HepG2 (cell line): Measurements from ENCODE around the gene NPTXR. TPM values are rescaled to one million over a fixed set of nuclear protein-coding genes. Genes with fewer than 3 reads are reported as not detected.

Experiments used
- ATAC-seq: fragments of 200-7000 bp; cut with Tn5 transposase; 3 replicates; pipeline ENCODE4 v1.9.1; 2020; ENCODE audit warnings: mild to moderate bottlenecking, moderate library complexity
- Bru-seq: library from RNA; stranded (reverse); fragments of 400-500 nt; gene quantifications from one replicate; lab custom pipeline; 2021; lab: Mats Ljungman, UMichigan
- BruChase-seq, 2 experiments: library from RNA; stranded (reverse); fragments of 400-500 nt; gene quantifications; one replicate each; lab custom pipeline; 2021; lab: Mats Ljungman, UMichigan
- BruUV-seq: library from RNA; stranded (reverse); fragments of 400-500 nt; replicated peaks from 2 replicates; lab custom pipeline; 2021; lab: Mats Ljungman, UMichigan
- CTCF ChIA-PET: fragments of 300-600 bp; formaldehyde crosslinking; extraction: SDS; loops from one replicate; lab custom pipeline; 2021; ENCODE audit warnings: low total read pairs, inconsistent platforms, low intra/inter-chr PET ratio; lab: Yijun Ruan, JAX
- POLR2A ChIA-PET: fragments of 350-600 bp; sonication (Branson Sonifier 250); formaldehyde crosslinking; loops from one replicate; lab custom pipeline; 2020; ENCODE audit warnings: antibody characterized with exemption, inconsistent platforms; lab: Yijun Ruan, JAX
- DNase-seq: peaks from one replicate; pipeline ENCODE4 v3.0.0-alpha.2; 2015; ENCODE audit warnings: low spot score
- FAIRE-seq: peaks from 3 replicates; lab custom pipeline; 2011; peaks lifted over from hg19 to GRCh38; lab: Jason Lieb, UNC
- H2AFZ ChIP-seq: one replicate; pipeline ENCODE4 v1.6.1; 2011; ENCODE audit warnings: low read length, inconsistent platforms
- H3K27ac ChIP-seq: fragments of 300-600 bp; 3 replicates; pipeline ENCODE4 v1.8.0; 2011; ENCODE audit warnings: mixed run types, mild to moderate bottlenecking, mixed read lengths, low read length, inconsistent platforms; ENCODE audit not compliant: insufficient read depth; ENCODE audit errors: extremely low read length
- H3K27me3 ChIP-seq, 2 experiments: fragments of 200-600 bp in 1 of 2; 2 replicates in 1 of 2; 3 replicates in 1 of 2; pipeline versions ENCODE4 v1.6.0 to v1.8.0; 2011; ENCODE audit warnings: low read length in 2 of 2, mild to moderate bottlenecking in 2 of 2, moderate library complexity in 2 of 2, inconsistent platforms in 1 of 2; ENCODE audit not compliant: insufficient read depth in 2 of 2, control insufficient read depth in 1 of 2
- H3K36me3 ChIP-seq, 2 experiments: fragments of 200-600 bp in 1 of 2; replicated peaks in 1 of 2; 2 replicates in 1 of 2; 3 replicates in 1 of 2; pipeline versions ENCODE4 v1.5.1 to v1.8.0; 2011; ENCODE audit warnings: low read length in 2 of 2, inconsistent platforms in 1 of 2; ENCODE audit not compliant: insufficient read depth in 2 of 2, control insufficient read depth in 1 of 2
- H3K4me1 ChIP-seq: 2 replicates; pipeline ENCODE4 v1.5.1; 2012; ENCODE audit warnings: low read length, inconsistent platforms; ENCODE audit not compliant: insufficient read depth
- H3K4me2 ChIP-seq: 2 replicates; pipeline ENCODE4 v1.6.0; 2011; ENCODE audit warnings: low read depth, low read length, inconsistent platforms
- H3K4me3 ChIP-seq, 3 experiments: fragments of 200-600 bp in 1 of 3; sonication (generic), shearing (Covaris generic) in 1 of 3; replicated peaks in 1 of 3; 2 replicates each; pipeline ENCODE4 v1.5.1; 2011 to 2016; ENCODE audit warnings: low read length in 3 of 3, inconsistent platforms in 2 of 3, low read depth in 2 of 3, mild to moderate bottlenecking in 2 of 3, control low read depth in 1 of 3, mixed read lengths in 1 of 3; ENCODE audit not compliant: insufficient read depth in 1 of 3
- H3K79me2 ChIP-seq: one replicate; pipeline ENCODE4 v1.6.1; 2011; ENCODE audit warnings: low read length, inconsistent platforms; ENCODE audit not compliant: insufficient read depth
- H3K9ac ChIP-seq: 2 replicates; pipeline ENCODE4 v1.6.0; 2011; ENCODE audit warnings: mild to moderate bottlenecking, low read depth, low read length, inconsistent platforms; ENCODE audit not compliant: insufficient read depth
- H3K9me3 ChIP-seq: 2 replicates; pipeline ENCODE4 v1.5.1; 2012; ENCODE audit warnings: mild to moderate bottlenecking, low read length
- H4K20me1 ChIP-seq: 2 replicates; pipeline ENCODE4 v1.6.0; 2011; ENCODE audit warnings: inconsistent platforms, mild to moderate bottlenecking, low read length, moderate library complexity; ENCODE audit not compliant: insufficient read depth
- ATF7-NPFF ChIP-seq: sonication (generic); formaldehyde crosslinking; IDR thresholded peaks from 2 replicates; pipeline ENCODE4 v1.8.1; 2023; ENCODE audit warnings: mild to moderate bottlenecking, low read depth, missing genetic modification reagents, moderate library complexity
- CC2D1A ChIP-seq: sonication (generic); formaldehyde crosslinking; IDR thresholded peaks from 2 replicates; pipeline ENCODE4 v1.8.1; 2023; ENCODE audit warnings: mild to moderate bottlenecking, missing genetic modification reagents
- GATA4 ChIP-seq: sonication (generic); IDR thresholded peaks from 2 replicates; pipeline ENCODE4 v1.6.1; 2016; ENCODE audit warnings: antibody characterized with exemption, low read depth, borderline replicate concordance
- KLF15 ChIP-seq: sonication (generic); formaldehyde crosslinking; IDR thresholded peaks from 2 replicates; pipeline ENCODE4 v1.8.1; 2023; ENCODE audit warnings: borderline replicate concordance, mild to moderate bottlenecking, inconsistent platforms, missing genetic modification reagents, mixed read lengths
- MZF1 ChIP-seq: sonication (generic); formaldehyde crosslinking; IDR thresholded peaks from 2 replicates; pipeline ENCODE4 v1.8.1; 2023; ENCODE audit warnings: mild to moderate bottlenecking, missing genetic modification reagents, borderline replicate concordance
- RARG ChIP-seq: sonication (generic); formaldehyde crosslinking; IDR thresholded peaks from 2 replicates; pipeline ENCODE4 v1.4.0; 2020; ENCODE audit warnings: low read depth, mild to moderate bottlenecking, missing genetic modification reagents
- ZNF616 ChIP-seq: sonication (generic); formaldehyde crosslinking; IDR thresholded peaks from 2 replicates; pipeline ENCODE4 v1.5.0; 2020; ENCODE audit warnings: low read depth, mild to moderate bottlenecking, missing genetic modification reagents
- ZNF652 ChIP-seq: IDR thresholded peaks from 2 replicates; pipeline ENCODE4 v1.6.1; 2016; ENCODE audit warnings: low read depth, borderline replicate concordance
- WGBS: methylation state at CpG from one replicate; pipeline ENCODE4 v1.1.6; 2017; ENCODE audit warnings: low lambda C conversion rate; 5-methylcytosine and 5-hydroxymethylcytosine counted together
- in situ Hi-C: cut with HindIII; loops from 2 replicates; pipeline ENCODE4 v1.10.0; 2017; ENCODE audit warnings: low pct_unique_long_range_greater_than_20kb; ENCODE audit not compliant: extremely low pct_ligation_motif_present
- intact Hi-C: fragments of 100-400 bp; cut with micrococcal nuclease; formaldehyde crosslinking; loops from one replicate; pipeline ENCODE4 v1.10.0; 2022; ENCODE audit not compliant: unreplicated experiment
- long read RNA-seq, 2 experiments: library from RNA in 1 of 2; library from polyadenylated mRNA in 1 of 2; stranded (forward) in 1 of 2; unstranded in 1 of 2; transcript quantifications; one replicate each; pipeline ENCODE4 v2.0.0, GENCODE V29; 2019 to 2022
- polyA minus RNA-seq, 3 experiments: library from RNA; depleted of rRNA, polyadenylated mRNA; stranded (reverse); fragments of >200 nt; gene quantifications; 2 replicates each; pipeline ENCODE4 v1.2.3, GENCODE V29; 2011; ENCODE audit warnings: low replicate concordance in 1 of 3
- polyA plus RNA-seq, 8 experiments: library from polyadenylated mRNA; depleted of rRNA in 3 of 8; stranded (reverse) in 7 of 8; unstranded in 1 of 8; fragments of >200 nt; fragmentation: Illumina TruSeq in 4 of 8; extraction: Trizol in 4 of 8; gene quantifications; 2 replicates each; pipeline versions ENCODE4 v1.2.1 to v1.2.3, GENCODE V29; 2011 to 2016; ENCODE audit warnings: low read depth in 4 of 8, missing spikeins in 1 of 8, mixed read lengths in 1 of 8; ENCODE audit not compliant: insufficient read depth in 1 of 8
- total RNA-seq, 5 experiments: library from RNA; depleted of rRNA; stranded (reverse); fragments of >200 nt; fragmentation: Illumina TruSeq; extraction: Trizol; gene quantifications; 2 replicates each; pipeline ENCODE4 v1.2.3, GENCODE V29; 2016; ENCODE audit warnings: low read depth in 1 of 5
- TF ChIP-seq, protein P1 (sequence below): sonication (generic); formaldehyde crosslinking; IDR thresholded peaks from 2 replicates; pipeline ENCODE4 v1.8.0; 2023; ENCODE audit warnings: mild to moderate bottlenecking, missing genetic modification reagents
- TF ChIP-seq, protein P2 (sequence below): IDR thresholded peaks from 2 replicates; pipeline ENCODE4 v1.6.1; 2016; ENCODE audit warnings: missing compliant biosample characterization, missing genetic modification reagents, borderline replicate concordance
- TF ChIP-seq, protein P3 (sequence below): sonication (generic); formaldehyde crosslinking; IDR thresholded peaks from 2 replicates; pipeline ENCODE4 v1.5.1; 2020; ENCODE audit warnings: mild to moderate bottlenecking, missing genetic modification reagents, moderate library complexity

NPTXR gene
- total RNA-seq (2016; rRNA removed; fragmentation: Illumina TruSeq; extraction: Trizol) (2.5 and 2.6 TPM in 2 replicates), polyA plus RNA-seq (2011; rRNA removed) (4.8 and 6.7 TPM in 2 replicates), polyA minus RNA-seq (2011; rRNA and poly(A)+ RNA removed; ENCODE audit: low replicate concordance) (2.5 and 11.6 TPM in 2 replicates), Bru-seq, nascent RNA (percentile 45 among the genes with signal in this experiment), BruChase-seq, experiment 1, labeled RNA remaining after a 6-hour chase (percentile 49 among the genes with signal in this experiment), BruChase-seq, experiment 2, labeled RNA remaining after a 2-hour chase (percentile 42 among the genes with signal in this experiment)
- total RNA-seq (2016; cell fraction: cytosol; rRNA removed; fragmentation: Illumina TruSeq; extraction: Trizol; ENCODE audit: low read depth): 0.44 and 0.51 TPM in 2 replicates
- 2.1 and 2.5 TPM in 2 replicates for total RNA-seq (2016; cell fraction: insoluble cytoplasmic fraction; rRNA removed; fragmentation: Illumina TruSeq; extraction: Trizol)
- total RNA-seq (2016; cell fraction: membrane; rRNA removed; fragmentation: Illumina TruSeq; extraction: Trizol): 2.4 TPM in 2 replicates
- 5.7 and 7.1 TPM in 2 replicates for total RNA-seq (2016; cell fraction: nucleus; rRNA removed; fragmentation: Illumina TruSeq; extraction: Trizol)
- 4.4 and 4.7 TPM in 2 replicates for polyA plus RNA-seq (2011; cell fraction: cytosol; rRNA removed)
- 7.5 and 8.6 TPM in 2 replicates for polyA plus RNA-seq (2011; cell fraction: nucleus; rRNA removed)
- 13.2 and 13.3 TPM in 2 replicates for polyA plus RNA-seq (2012)
- 0.61 and 0.71 TPM in 2 replicates for polyA plus RNA-seq (2016; cell fraction: cytosol; fragmentation: Illumina TruSeq; extraction: Trizol; ENCODE audit: low read depth)
- 3.2 and 4.5 TPM in 2 replicates for polyA plus RNA-seq (2016; cell fraction: insoluble cytoplasmic fraction; fragmentation: Illumina TruSeq; extraction: Trizol; ENCODE audit: low read depth)
- polyA plus RNA-seq (2016; cell fraction: membrane; fragmentation: Illumina TruSeq; extraction: Trizol; ENCODE audit: low read depth): 1.6 and 1.8 TPM in 2 replicates
- polyA plus RNA-seq (2016; cell fraction: nucleus; fragmentation: Illumina TruSeq; extraction: Trizol; ENCODE audit: insufficient read depth, low read depth): 13.4 and 14.4 TPM in 2 replicates
- polyA minus RNA-seq (2011; cell fraction: cytosol; rRNA and poly(A)+ RNA removed): 6.9 and 7.3 TPM in 2 replicates
- 2.4 and 3.4 TPM in 2 replicates for polyA minus RNA-seq (2011; cell fraction: nucleus; rRNA and poly(A)+ RNA removed)
- long read RNA-seq, experiment 1, partial matches to known transcripts: 0 of 7 reads
- long read RNA-seq, experiment 1, other reads (novel, unspliced or antisense): 7 of 7 reads
- long read RNA-seq, experiment 2, full-length matches to known transcripts: 8 of 26 reads
- long read RNA-seq, experiment 2, partial matches to known transcripts: 0 of 26 reads
- long read RNA-seq, experiment 2, other reads (novel, unspliced or antisense): 18 of 26 reads

DNA sequence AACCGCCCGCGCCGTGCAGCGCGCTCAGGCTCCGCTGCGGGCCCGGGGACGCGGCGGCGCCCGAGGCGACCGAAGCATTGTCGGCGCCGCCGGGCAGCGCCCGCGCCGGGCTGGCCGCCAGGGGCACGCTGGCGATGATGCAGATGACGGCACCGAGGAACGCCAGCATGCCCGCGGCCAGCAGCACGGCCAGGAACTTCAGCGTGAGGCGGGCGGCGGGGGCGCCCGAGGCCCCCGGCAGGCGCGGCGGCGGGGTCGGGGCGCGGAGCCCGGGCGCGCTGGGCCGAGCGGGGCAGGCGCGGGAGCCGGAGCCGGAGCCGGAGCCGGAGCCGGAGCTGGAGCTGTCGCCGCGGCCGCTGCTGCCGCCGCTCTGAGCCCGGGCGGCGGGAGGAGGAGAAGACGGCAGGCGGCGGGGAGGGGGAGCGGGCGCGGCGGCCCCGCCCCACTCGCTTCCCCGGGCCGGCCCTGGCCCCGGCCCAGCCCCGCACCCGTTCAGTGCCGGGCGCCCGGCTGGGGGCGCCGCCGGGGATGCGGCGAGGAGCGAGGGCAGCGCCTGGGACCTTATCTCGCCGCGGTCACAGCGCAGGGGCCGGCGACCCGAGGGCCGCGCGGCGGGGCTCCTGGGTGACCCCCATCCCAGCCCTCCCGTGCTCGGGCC, at the start of gene NPTXR:
TSS of gene NPTXR (minus strand) at position 372 of the 658 bp plus-strand sequence.
- peak within 1 kb of the TSS; percentile 67 for H3K9ac ChIP-seq
- H3K27me3 ChIP-seq: peaks cover 2 to 15% of the 10 kb centered on the region in 2 experiments; a peak in 4 of 5 replicates
- H3K4me1 ChIP-seq: peaks cover 81% of the 10 kb centered on the region
- no peak for DNase-seq
- FAIRE-seq: no peak
- CTCF ChIA-PET: interaction anchor here (2.1 kb wide), 1 partner anchor 75 kb away, joined by 9 read pairs; no protein-coding TSS in a partner anchor
- peak within 1 kb of the TSS; percentile 57 to 83 (median 62) for H3K4me3 ChIP-seq
- H3K36me3 ChIP-seq: no peaks in the 10 kb centered on the region
- H4K20me1 ChIP-seq: no peaks in the 10 kb centered on the region
- no peak within 1 kb of the TSS for H2AFZ ChIP-seq
- peak within 1 kb of the TSS; percentile 74 for H3K4me2 ChIP-seq
- H3K79me2 ChIP-seq: no peaks in the 10 kb centered on the region
- peak; percentile 64 for ATAC-seq
- intact Hi-C loops: loop anchor here (10.0 kb wide), 1 partner anchor 79 kb away; no protein-coding TSS in a partner anchor
- 3% methylated on average over 7 of the region's 105 CpGs for WGBS
- H3K9me3 ChIP-seq: no peaks in the 10 kb centered on the region
- in situ Hi-C loops: no loop called here
- POLR2A ChIA-PET: interaction anchor here (1.0 to 1.3 kb wide), 3 partner anchors 17 to 162 kb away, joined by 3 to 5 read pairs (median 3); partner anchors contain the start of gene TOMM22
- H3K27ac ChIP-seq: peak within 1 kb of the TSS; percentile 54
- BruUV-seq: no TSS peak
- TF ChIP-seq ZNF652 (CRISPR knock-in tag) (peak; percentile 80), KLF15 (CRISPR knock-in tag) (no peak), ZNF616 (CRISPR knock-in tag) (no peak), MZF1 (CRISPR knock-in tag) (no peak), GATA4 (no peak), CC2D1A (no peak), ATF7-NPFF (CRISPR knock-in tag) (no peak), RARG (no peak)
- TF ChIP-seq, protein P1, sequence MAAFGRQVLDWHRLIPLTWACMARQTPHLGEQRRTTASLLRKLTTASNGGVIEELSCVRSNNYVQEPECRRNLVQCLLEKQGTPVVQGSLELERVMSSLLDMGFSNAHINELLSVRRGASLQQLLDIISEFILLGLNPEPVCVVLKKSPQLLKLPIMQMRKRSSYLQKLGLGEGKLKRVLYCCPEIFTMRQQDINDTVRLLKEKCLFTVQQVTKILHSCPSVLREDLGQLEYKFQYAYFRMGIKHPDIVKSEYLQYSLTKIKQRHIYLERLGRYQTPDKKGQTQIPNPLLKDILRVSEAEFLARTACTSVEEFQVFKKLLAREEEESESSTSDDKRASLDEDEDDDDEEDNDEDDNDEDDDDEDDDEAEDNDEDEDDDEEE (CRISPR knock-in tag): no peak
- TF ChIP-seq, protein P2, sequence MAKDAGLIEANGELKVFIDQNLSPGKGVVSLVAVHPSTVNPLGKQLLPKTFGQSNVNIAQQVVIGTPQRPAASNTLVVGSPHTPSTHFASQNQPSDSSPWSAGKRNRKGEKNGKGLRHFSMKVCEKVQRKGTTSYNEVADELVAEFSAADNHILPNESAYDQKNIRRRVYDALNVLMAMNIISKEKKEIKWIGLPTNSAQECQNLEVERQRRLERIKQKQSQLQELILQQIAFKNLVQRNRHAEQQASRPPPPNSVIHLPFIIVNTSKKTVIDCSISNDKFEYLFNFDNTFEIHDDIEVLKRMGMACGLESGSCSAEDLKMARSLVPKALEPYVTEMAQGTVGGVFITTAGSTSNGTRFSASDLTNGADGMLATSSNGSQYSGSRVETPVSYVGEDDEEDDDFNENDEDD: no peak
- TF ChIP-seq, protein P3, sequence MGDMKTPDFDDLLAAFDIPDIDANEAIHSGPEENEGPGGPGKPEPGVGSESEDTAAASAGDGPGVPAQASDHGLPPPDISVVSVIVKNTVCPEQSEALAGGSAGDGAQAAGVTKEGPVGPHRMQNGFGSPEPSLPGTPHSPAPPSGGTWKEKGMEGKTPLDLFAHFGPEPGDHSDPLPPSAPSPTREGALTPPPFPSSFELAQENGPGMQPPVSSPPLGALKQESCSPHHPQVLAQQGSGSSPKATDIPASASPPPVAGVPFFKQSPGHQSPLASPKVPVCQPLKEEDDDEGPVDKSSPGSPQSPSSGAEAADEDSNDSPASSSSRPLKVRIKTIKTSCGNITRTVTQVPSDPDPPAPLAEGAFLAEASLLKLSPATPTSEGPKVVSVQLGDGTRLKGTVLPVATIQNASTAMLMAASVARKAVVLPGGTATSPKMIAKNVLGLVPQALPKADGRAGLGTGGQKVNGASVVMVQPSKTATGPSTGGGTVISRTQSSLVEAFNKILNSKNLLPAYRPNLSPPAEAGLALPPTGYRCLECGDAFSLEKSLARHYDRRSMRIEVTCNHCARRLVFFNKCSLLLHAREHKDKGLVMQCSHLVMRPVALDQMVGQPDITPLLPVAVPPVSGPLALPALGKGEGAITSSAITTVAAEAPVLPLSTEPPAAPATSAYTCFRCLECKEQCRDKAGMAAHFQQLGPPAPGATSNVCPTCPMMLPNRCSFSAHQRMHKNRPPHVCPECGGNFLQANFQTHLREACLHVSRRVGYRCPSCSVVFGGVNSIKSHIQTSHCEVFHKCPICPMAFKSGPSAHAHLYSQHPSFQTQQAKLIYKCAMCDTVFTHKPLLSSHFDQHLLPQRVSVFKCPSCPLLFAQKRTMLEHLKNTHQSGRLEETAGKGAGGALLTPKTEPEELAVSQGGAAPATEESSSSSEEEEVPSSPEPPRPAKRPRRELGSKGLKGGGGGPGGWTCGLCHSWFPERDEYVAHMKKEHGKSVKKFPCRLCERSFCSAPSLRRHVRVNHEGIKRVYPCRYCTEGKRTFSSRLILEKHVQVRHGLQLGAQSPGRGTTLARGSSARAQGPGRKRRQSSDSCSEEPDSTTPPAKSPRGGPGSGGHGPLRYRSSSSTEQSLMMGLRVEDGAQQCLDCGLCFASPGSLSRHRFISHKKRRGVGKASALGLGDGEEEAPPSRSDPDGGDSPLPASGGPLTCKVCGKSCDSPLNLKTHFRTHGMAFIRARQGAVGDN (CRISPR knock-in tag): no peak
